H1 (cell line): ENCODE data around the gene MSI2. TPM values are rescaled to one million over a fixed set of nuclear protein-coding genes. Genes with fewer than 3 reads are reported as not detected.

ENCODE experiments used
- CTCF ChIA-PET: fragments of 300-600 bp; sonication (Branson Sonifier 250); formaldehyde crosslinking; loops from one replicate; lab custom pipeline; 2021; ENCODE audit not compliant: partially characterized antibody; lab: Charles Lee
- POLR2A ChIA-PET: fragments of 300-600 bp; sonication (Branson Sonifier 250); formaldehyde crosslinking; loops from one replicate; lab custom pipeline; 2021; ENCODE audit warnings: inconsistent platforms; ENCODE audit not compliant: partially characterized antibody; lab: Charles Lee
- DNase-seq, 2 experiments: peaks; one replicate each; pipeline versions ENCODE4 v3.0.0 to v3.0.0-alpha.2; 2010 to 2022; ENCODE audit warnings: low spot score in 2 of 2, low read depth in 1 of 2, mixed read lengths in 1 of 2
- FAIRE-seq: peaks from 2 replicates; lab custom pipeline; 2011; peaks lifted over from hg19 to GRCh38; lab: Jason Lieb, UNC
- H2AFZ ChIP-seq: 2 replicates; pipeline ENCODE4 v1.8.1; 2012; ENCODE audit warnings: low read length, inconsistent platforms
- H2AK5ac ChIP-seq: 2 replicates; pipeline ENCODE4 v1.6.1; 2013; ENCODE audit warnings: low read depth, low read length
- H2BK120ac ChIP-seq: replicated peaks from 2 replicates; pipeline ENCODE3; 2013; ENCODE audit warnings: low read depth, low read length, inconsistent platforms
- H2BK12ac ChIP-seq: 2 replicates; pipeline ENCODE4 v1.6.1; 2013; ENCODE audit warnings: low read depth, low read length
- H2BK15ac ChIP-seq: 2 replicates; pipeline ENCODE4 v1.6.1; 2013; ENCODE audit warnings: low read length
- H2BK20ac ChIP-seq: 2 replicates; pipeline ENCODE4 v1.6.1; 2013; ENCODE audit warnings: low read length
- H2BK5ac ChIP-seq: 2 replicates; pipeline ENCODE4 v1.6.1; 2013; ENCODE audit warnings: low read depth, low read length
- H3K14ac ChIP-seq: 2 replicates; pipeline ENCODE4 v1.6.1; 2013; ENCODE audit warnings: inconsistent platforms; ENCODE audit not compliant: insufficient read length
- H3K18ac ChIP-seq: 2 replicates; pipeline ENCODE4 v1.6.1; 2013; ENCODE audit warnings: low read length; ENCODE audit errors: extremely low read depth
- H3K23ac ChIP-seq: 2 replicates; pipeline ENCODE4 v1.6.1; 2013; ENCODE audit warnings: inconsistent platforms; ENCODE audit not compliant: insufficient read length
- H3K23me2 ChIP-seq: 2 replicates; pipeline ENCODE4 v1.6.1; 2013; ENCODE audit warnings: low read depth, low read length
- H3K27ac ChIP-seq: 2 replicates; pipeline ENCODE4 v1.6.1; 2011; ENCODE audit warnings: low read depth, low read length, inconsistent platforms
- H3K27me3 ChIP-seq, 4 experiments: replicated peaks in 1 of 4; 1 replicate in 1 of 4; 2 replicates in 3 of 4; pipeline versions ENCODE4 v1.6.1 to v1.8.1; 2011 to 2013; ENCODE audit warnings: low read length in 3 of 4, mild to moderate bottlenecking in 3 of 4, inconsistent platforms in 2 of 4, mixed read lengths in 2 of 4, moderate library complexity in 1 of 4; ENCODE audit not compliant: control insufficient read depth in 3 of 4, insufficient read depth in 3 of 4; ENCODE audit errors: extremely low read depth in 1 of 4
- H3K36me3 ChIP-seq, 4 experiments: 2 replicates each; pipeline versions ENCODE4 v1.6.1 to v1.8.1; 2011 to 2013; ENCODE audit warnings: mild to moderate bottlenecking in 4 of 4, low read length in 3 of 4, moderate library complexity in 2 of 4, control low read depth in 1 of 4, inconsistent platforms in 1 of 4; ENCODE audit not compliant: insufficient read depth in 4 of 4, control insufficient read depth in 2 of 4
- H3K4ac ChIP-seq: replicated peaks from 2 replicates; pipeline ENCODE3; 2013; ENCODE audit warnings: low read length, low read depth, mixed read lengths, inconsistent platforms; ENCODE audit not compliant: insufficient read length
- H3K4me1 ChIP-seq, 4 experiments: replicated peaks in 1 of 4; 1 replicate in 1 of 4; 2 replicates in 3 of 4; pipeline versions ENCODE4 v1.6.1 to v1.8.1; 2011 to 2013; ENCODE audit warnings: low read length in 3 of 4, inconsistent platforms in 2 of 4, mixed read lengths in 1 of 4; ENCODE audit not compliant: insufficient read depth in 4 of 4, control insufficient read depth in 3 of 4
- H3K4me2 ChIP-seq, 2 experiments: 2 replicates each; pipeline versions ENCODE4 v1.6.1 to v1.8.1; 2011 to 2013; ENCODE audit warnings: low read depth in 2 of 2, low read length in 2 of 2, control low read depth in 1 of 2, inconsistent platforms in 1 of 2, mild to moderate bottlenecking in 1 of 2; ENCODE audit not compliant: insufficient read depth in 1 of 2
- H3K4me3 ChIP-seq, 4 experiments: fragments of 200-600, 300-600 bp in 1 of 4; sonication (generic), shearing (Covaris generic), sonication (Bioruptor Twin) in 1 of 4; 2 replicates each; pipeline versions ENCODE4 v1.5.1 to v1.8.1; 2011 to 2016; ENCODE audit warnings: low read length in 4 of 4, low read depth in 3 of 4, control low read depth in 2 of 4, inconsistent platforms in 2 of 4, mild to moderate bottlenecking in 2 of 4, mixed read lengths in 1 of 4, moderate library complexity in 1 of 4; ENCODE audit not compliant: insufficient read depth in 2 of 4; ENCODE audit errors: extremely low read depth in 1 of 4
- H3K56ac ChIP-seq: replicated peaks from 2 replicates; pipeline ENCODE3; 2013; ENCODE audit warnings: low read depth, mild to moderate bottlenecking, mixed read lengths, low read length, inconsistent platforms; ENCODE audit not compliant: insufficient read length
- H3K79me1 ChIP-seq: 2 replicates; pipeline ENCODE4 v1.6.1; 2013; ENCODE audit warnings: low read depth, low read length, control low read depth
- H3K79me2 ChIP-seq, 2 experiments: 2 replicates each; pipeline versions ENCODE4 v1.6.1 to v1.8.1; 2012 to 2013; ENCODE audit warnings: low read length in 2 of 2, mild to moderate bottlenecking in 2 of 2, inconsistent platforms in 1 of 2; ENCODE audit not compliant: insufficient read depth in 2 of 2, control insufficient read depth in 1 of 2
- H3K9ac ChIP-seq, 4 experiments: replicated peaks in 1 of 4; 1 replicate in 1 of 4; 2 replicates in 3 of 4; pipeline versions ENCODE4 v1.6.1 to v1.8.1; 2011 to 2013; ENCODE audit warnings: low read depth in 3 of 4, low read length in 3 of 4, control low read depth in 2 of 4, mild to moderate bottlenecking in 2 of 4, moderate library complexity in 2 of 4, inconsistent platforms in 1 of 4; ENCODE audit errors: extremely low read depth in 1 of 4
- H3K9me3 ChIP-seq, 2 experiments: 2 replicates each; pipeline versions ENCODE4 v1.6.1 to v1.8.1; 2012 to 2013; ENCODE audit warnings: mild to moderate bottlenecking in 2 of 2, moderate library complexity in 2 of 2, control low read depth in 1 of 2, inconsistent platforms in 1 of 2, low read depth in 1 of 2, low read length in 1 of 2, mixed read lengths in 1 of 2; ENCODE audit not compliant: insufficient read depth in 2 of 2
- H4K20me1 ChIP-seq, 2 experiments: replicated peaks in 1 of 2; 2 replicates each; pipeline versions ENCODE3 to v1.8.1; 2011 to 2013; ENCODE audit warnings: inconsistent platforms in 2 of 2, low read length in 2 of 2, mild to moderate bottlenecking in 1 of 2; ENCODE audit not compliant: insufficient read depth in 2 of 2, control insufficient read depth in 1 of 2
- H4K5ac ChIP-seq: 2 replicates; pipeline ENCODE4 v1.6.1; 2013; ENCODE audit warnings: low read length, low read depth, mixed read lengths, inconsistent platforms; ENCODE audit not compliant: insufficient read length
- H4K8ac ChIP-seq: 2 replicates; pipeline ENCODE4 v1.8.0; 2013; ENCODE audit warnings: mild to moderate bottlenecking, moderate library complexity, low read length, inconsistent platforms; ENCODE audit not compliant: insufficient read depth; ENCODE audit errors: extremely low read depth
- H4K91ac ChIP-seq: replicated peaks from 2 replicates; pipeline ENCODE3; 2013; ENCODE audit warnings: low read length, mixed read lengths, inconsistent platforms; ENCODE audit not compliant: insufficient read length
- CBX8 ChIP-seq: fragments of 300-800, 300-1000 bp; sonication (generic); IDR thresholded peaks from 2 replicates; pipeline ENCODE4 v1.7.1; 2016; ENCODE audit warnings: low read depth, low read length, borderline replicate concordance
- CHD1 ChIP-seq: IDR thresholded peaks from 2 replicates; pipeline ENCODE4 v1.6.1; 2012; ENCODE audit warnings: low read depth, low read length, improper control_type of control experiment
- CTBP2 ChIP-seq: IDR thresholded peaks from 2 replicates; pipeline ENCODE4 v1.7.0; 2011; ENCODE audit warnings: borderline replicate concordance, mild to moderate bottlenecking, moderate library complexity, mixed read lengths, low read length; ENCODE audit not compliant: insufficient read depth, insufficient read length
- KDM5A ChIP-seq: fragments of 200-600 bp; IDR thresholded peaks from 2 replicates; pipeline ENCODE4 v1.7.1; 2012; ENCODE audit warnings: mild to moderate bottlenecking, low read length, inconsistent platforms, mixed read lengths
- NANOG ChIP-seq: IDR thresholded peaks from 2 replicates; pipeline ENCODE4 v1.6.1; 2011; ENCODE audit warnings: low read length, low read depth, mild to moderate bottlenecking, inconsistent platforms; ENCODE audit not compliant: insufficient read depth, poor library complexity, severe bottlenecking
- NRF1 ChIP-seq: IDR thresholded peaks from 2 replicates; pipeline ENCODE4 v1.6.1; 2011; ENCODE audit warnings: mild to moderate bottlenecking, low read depth, low read length, improper control_type of control experiment
- PHF8 ChIP-seq: fragments of 200-600 bp; sonication (generic); conservative IDR thresholded peaks from 2 replicates; pipeline ENCODE4 v1.7.1; 2012; ENCODE audit warnings: low read depth, mild to moderate bottlenecking, inconsistent platforms, low read length, moderate library complexity
- POU5F1 ChIP-seq: IDR thresholded peaks from 2 replicates; pipeline ENCODE4 v1.6.1; 2011; ENCODE audit warnings: low read depth, mild to moderate bottlenecking, low read length, moderate library complexity
- RFX5 ChIP-seq: IDR thresholded peaks from 2 replicates; pipeline ENCODE4 v1.6.1; 2011; ENCODE audit warnings: low read depth, low read length, improper control_type of control experiment, borderline replicate concordance
- RNF2 ChIP-seq: fragments of 200-900, 300-1000 bp; sonication (generic); IDR thresholded peaks from 2 replicates; pipeline ENCODE4 v1.7.1; 2016; ENCODE audit warnings: borderline replicate concordance, low read depth, mild to moderate bottlenecking, antibody characterized with exemption, low read length; ENCODE audit not compliant: poor library complexity, severe bottlenecking; ENCODE audit errors: missing control alignments
- SUZ12 ChIP-seq: fragments of 200-600 bp; sonication (generic); IDR thresholded peaks from 2 replicates; pipeline ENCODE4 v1.6.1; 2012; ENCODE audit warnings: mild to moderate bottlenecking, inconsistent platforms, low read length, moderate library complexity, mixed read lengths
- TCF12 ChIP-seq: IDR thresholded peaks from 2 replicates; pipeline ENCODE4 v1.6.1; 2011; ENCODE audit warnings: low read depth, mild to moderate bottlenecking, low read length
- WGBS, 2 experiments: shearing (Covaris generic) in 1 of 2; methylation state at CpG; one replicate each; pipeline versions ENCODE4 v1.1.6 to v1.1.7; 2013 to 2015; ENCODE audit warnings: low lambda C conversion rate in 2 of 2, mixed read lengths in 2 of 2, inconsistent platforms in 1 of 2, low coverage in 1 of 2, missing lambda C conversion rate in 1 of 2; ENCODE audit not compliant: insufficient replicate concordance in 2 of 2, insufficient coverage in 1 of 2, insufficient read length in 1 of 2; ENCODE audit errors: extremely low coverage in 1 of 2, missing lambda C conversion rate in 1 of 2; 5-methylcytosine and 5-hydroxymethylcytosine counted together
- polyA plus RNA-seq, 7 experiments: library from polyadenylated mRNA; depleted of rRNA in 3 of 7; stranded (reverse) in 5 of 7; unstranded in 2 of 7; fragments of >200 nt in 5 of 7; fragments of 200-250 nt in 2 of 7; gene quantifications; 1 replicate in 5 of 7; 2 replicates in 1 of 7; 4 replicates in 1 of 7; pipeline versions ENCODE4 v1.2.1 to v1.2.3, GENCODE V29; 2011 to 2013; ENCODE audit warnings: missing spikeins in 2 of 7, mixed read lengths in 2 of 7
- total RNA-seq: library from RNA; stranded (reverse); fragmentation: NEBNext Ultra II Directional; extraction: Animal tissue kit (Norgen Biotek cat#: 25700); gene quantifications from 2 replicates; pipeline ENCODE4 v1.2.1, GENCODE V29; 2021
- TF ChIP-seq, protein P1 (sequence below): IDR thresholded peaks from 2 replicates; pipeline ENCODE4 v1.6.1; 2012; ENCODE audit warnings: inconsistent platforms

Gene MSI2
- total and polyA plus RNA-seq, 2 of the 8 experiments (the other 6 are each of a cell fraction or from before 2014, with no cell fraction given), result 36.7 to 80.6 TPM

DNA sequence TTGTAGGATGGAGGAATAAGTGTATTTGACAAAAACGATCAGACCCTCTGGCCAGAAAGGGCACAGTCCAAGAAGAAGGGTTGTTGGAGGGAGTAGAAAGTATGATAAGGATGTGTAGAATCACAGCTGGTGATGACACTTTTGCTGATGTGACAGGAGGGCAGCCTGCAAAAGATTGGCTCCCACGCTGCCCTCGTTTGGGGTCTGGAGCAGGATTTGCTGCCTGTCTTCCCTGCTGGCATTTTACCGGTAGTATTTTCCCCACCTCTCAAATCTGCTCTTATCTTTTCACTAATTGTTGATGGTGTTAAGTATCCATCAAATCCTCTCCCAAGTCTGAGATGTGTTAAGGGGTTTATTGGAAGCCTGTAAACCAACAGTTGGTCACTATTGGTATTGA is 280.0 kb downstream of the MSI2 start:
- FAIRE-seq (no peak), DNase-seq (no peak)
- Histone ChIP-seq H2AFZ (no peak overlapping the region), H3K14ac (no peak overlapping the region), H3K4ac (no peak overlapping the region), H3K18ac (no peak overlapping the region), H3K4me1 (peaks cover 0 to 10% (median 4%) of the 10 kb centered on the region in 4 experiments; a peak in 3 of 7 replicates), H3K27ac (no peak overlapping the region), H3K36me3 (no peaks in the 10 kb centered on the region), H3K79me1 (no peaks in the 10 kb centered on the region; the same call in 1 of the 2 replicates), H4K20me1 (peaks cover 0 to 3% of the 10 kb centered on the region in 2 experiments), H3K4me2 (no peak overlapping the region), H2BK20ac (no peak overlapping the region), H3K9me3 (no peaks in the 10 kb centered on the region), H2BK12ac (no peak overlapping the region), H4K8ac (no peak overlapping the region), H3K56ac (no peak overlapping the region), H3K79me2 (no peaks in the 10 kb centered on the region; a peak in 1 of 4 replicates), H2BK120ac (no peak overlapping the region), H4K91ac (no peak overlapping the region), H3K9ac (no peak overlapping the region), H2AK5ac (no peak overlapping the region), H2BK15ac (no peak overlapping the region), H3K23me2 (no peaks in the 10 kb centered on the region), H3K27me3 (no peaks in the 10 kb centered on the region), H4K5ac (no peak overlapping the region), H2BK5ac (no peak overlapping the region), H3K23ac (no peak overlapping the region), H3K4me3 (no peak overlapping the region)
- ChIA-PET CTCF (interaction anchor here (1.0 to 9.7 kb wide), 5 partner anchors 10 to 237 kb away, joined by 3 to 98 read pairs (median 4); no protein-coding TSS in a partner anchor), POLR2A (no interaction called here)
- WGBS, 2 experiments, result 86% methylated on average over 4 of the region's 4 CpGs; no CpG with 5 or more reads in 1 of the 2 experiments
- TF ChIP-seq, protein P1, sequence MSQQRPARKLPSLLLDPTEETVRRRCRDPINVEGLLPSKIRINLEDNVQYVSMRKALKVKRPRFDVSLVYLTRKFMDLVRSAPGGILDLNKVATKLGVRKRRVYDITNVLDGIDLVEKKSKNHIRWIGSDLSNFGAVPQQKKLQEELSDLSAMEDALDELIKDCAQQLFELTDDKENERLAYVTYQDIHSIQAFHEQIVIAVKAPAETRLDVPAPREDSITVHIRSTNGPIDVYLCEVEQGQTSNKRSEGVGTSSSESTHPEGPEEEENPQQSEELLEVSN, result no peak
- TF ChIP-seq RFX5 (no peak), RNF2 (no peak), NANOG (no peak), CTBP2 (no peak), PHF8 (no peak), POU5F1 (no peak), SUZ12 (no peak), KDM5A (no peak), CBX8 (no peak), NRF1 (no peak), TCF12 (no peak), CHD1 (no peak)
